GM18505 (cell line): Measurements from ENCODE around the gene CLIC3.

Experiments used
- ATAC-seq: cut with Tn5 transposase; IDR thresholded peaks from one replicate; pipeline ENCODE4 v1.9.1; 2021; ENCODE audit not compliant: unreplicated experiment
- POLR2A ChIP-seq: IDR thresholded peaks from 4 replicates; pipeline ENCODE4 v1.6.1; 2011; ENCODE audit warnings: borderline replicate concordance; ENCODE audit not compliant: insufficient read depth, insufficient read length; ENCODE audit errors: extremely low read depth

The CLIC3 gene

DNA sequence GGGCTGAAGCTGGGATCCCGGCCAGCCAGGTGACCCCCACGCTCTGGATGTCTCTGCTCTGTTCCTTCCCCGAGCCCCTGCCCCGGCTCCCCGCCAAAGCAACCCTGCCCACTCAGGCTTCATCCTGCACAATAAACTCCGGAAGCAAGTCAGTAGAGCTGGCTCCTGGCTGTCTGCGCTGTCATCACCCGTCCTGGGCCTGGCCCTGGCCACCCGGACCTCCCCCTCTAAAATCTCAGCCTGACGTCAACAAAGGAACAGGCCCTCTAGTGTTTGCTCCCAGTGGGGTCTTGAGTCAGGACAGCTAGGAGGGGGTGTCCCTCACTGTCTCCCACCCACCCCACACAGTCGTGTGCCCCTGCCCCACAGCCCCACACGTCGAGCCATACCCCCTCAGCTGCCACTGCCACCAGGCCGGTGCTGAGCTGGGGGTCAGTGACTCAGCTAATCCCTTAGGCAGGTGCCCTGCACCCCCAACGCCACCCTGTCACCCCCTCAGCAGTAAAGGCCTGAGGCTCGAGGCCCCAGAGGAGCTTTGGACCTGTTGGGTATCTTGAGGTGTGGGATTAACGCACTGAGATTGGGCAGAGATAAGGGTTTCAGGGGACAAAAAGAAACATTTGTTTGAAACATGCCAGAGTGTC, 14.7 kb downstream of the CLIC3 start:
- TF ChIP-seq POLR2A, result no peak
- ATAC-seq, result no peak

- no peak for ATAC-seq
- TF ChIP-seq POLR2A, result no peak
Measured at GRCh38 chr9:136980669-136981478, 15.5 kb downstream of the CLIC3 start.

- ATAC-seq, result no peak
- TF ChIP-seq POLR2A, result no peak
Measured at GRCh38 chr9:136979769-136980587, 16.4 kb downstream of the CLIC3 start.

DNA sequence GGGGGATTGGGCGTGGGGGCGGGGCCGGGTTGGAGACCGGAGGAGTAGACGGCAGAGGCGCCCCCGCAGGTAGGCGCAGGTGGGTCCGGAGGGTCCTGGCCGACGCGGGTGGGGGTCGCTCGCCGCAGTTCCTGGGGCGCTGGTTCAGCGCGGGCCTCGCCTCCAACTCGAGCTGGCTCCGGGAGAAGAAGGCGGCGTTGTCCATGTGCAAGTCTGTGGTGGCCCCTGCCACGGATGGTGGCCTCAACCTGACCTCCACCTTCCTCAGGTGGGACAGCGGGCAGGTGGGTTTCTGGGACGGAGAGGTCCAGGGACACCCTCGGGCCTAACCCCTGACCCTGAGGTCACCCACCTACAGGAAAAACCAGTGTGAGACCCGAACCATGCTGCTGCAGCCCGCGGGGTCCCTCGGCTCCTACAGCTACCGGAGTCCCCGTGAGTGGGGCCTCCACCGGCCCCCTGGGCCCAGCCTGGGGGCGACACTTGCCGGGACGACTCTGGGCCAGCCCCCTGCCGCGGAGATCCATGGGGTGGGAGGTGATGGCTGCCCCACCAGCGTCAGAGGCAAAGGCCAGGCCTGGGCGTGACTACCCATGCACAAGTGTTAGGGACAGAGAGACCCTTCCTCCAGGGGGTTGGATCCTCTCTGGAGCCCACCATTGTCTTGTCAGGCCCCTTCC, 17.4 kb downstream of the CLIC3 start:
- no peak for TF ChIP-seq POLR2A
- ATAC-seq, result no peak

- no peak for ATAC-seq
- no peak for TF ChIP-seq POLR2A
Measured at GRCh38 chr9:136978073-136978864, 18.1 kb downstream of the CLIC3 start.

- no peak for TF ChIP-seq POLR2A
- ATAC-seq, result no peak
Measured at GRCh38 chr9:136977649-136978072, 18.7 kb downstream of the CLIC3 start.

GRCh38 chr9:136977223-136977622, 19.1 kb downstream of the CLIC3 start, which contains the start of gene PTGDS:
Gene PTGDS (plus strand): TSS chr9:136977504. CDS start chr9:136977579, 75 bp downstream.
- no peak for ATAC-seq
- no peak for TF ChIP-seq POLR2A

- ATAC-seq, result no peak
- TF ChIP-seq POLR2A, result no peak
Measured at GRCh38 chr9:136975644-136976043, 20.7 kb downstream of the CLIC3 start.

DNA sequence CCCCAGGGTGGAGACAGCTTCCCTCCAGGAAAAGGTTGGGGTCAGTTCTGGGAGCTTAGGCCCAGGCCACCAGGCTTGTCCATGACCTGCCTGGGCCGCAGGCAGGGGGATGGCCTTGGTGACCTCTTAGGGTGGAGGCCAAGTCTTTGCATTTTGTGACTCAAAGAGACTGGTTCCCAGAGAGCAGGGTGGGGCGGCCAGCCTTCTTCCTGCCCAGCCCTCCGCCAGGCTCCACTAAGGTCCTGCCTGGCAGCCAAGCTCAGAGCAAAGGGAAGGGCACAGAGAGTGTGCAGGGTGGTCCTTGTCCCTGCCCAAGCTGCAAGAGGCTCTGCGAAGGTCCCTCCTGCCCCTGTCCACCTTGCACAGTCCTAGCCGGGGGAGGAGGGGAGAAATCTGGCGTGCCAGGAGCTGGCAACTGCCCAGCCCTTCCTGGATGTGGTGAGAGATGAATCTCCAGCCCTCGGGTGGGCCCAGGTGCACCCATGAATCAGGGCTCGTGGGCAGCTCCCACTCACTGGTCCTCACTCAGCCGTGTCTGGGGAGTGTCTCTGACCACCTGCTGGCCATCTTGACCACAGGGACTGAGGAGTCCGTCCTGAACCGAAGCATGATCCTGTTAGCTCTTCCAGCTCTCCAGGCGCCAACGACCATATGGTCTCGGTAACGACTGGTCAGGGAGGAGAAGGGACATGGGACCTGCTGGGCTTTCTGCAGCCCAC, 21.4 kb downstream of the CLIC3 start:
- TF ChIP-seq POLR2A, result no peak
- no peak for ATAC-seq

GRCh38 chr9:136973618-136974617, 22.4 kb downstream of the CLIC3 start:
- ATAC-seq, result no peak
- TF ChIP-seq POLR2A, result no peak
